GM12872 (cell line): Measurements from ENCODE around the gene SLC16A7.

Experiments
- TF ChIP-seq, protein P1 (sequence below): IDR thresholded peaks from 3 replicates; pipeline ENCODE4 v1.5.1; 2011; ENCODE audit warnings: low read depth, mild to moderate bottlenecking, low read length, moderate library complexity; ENCODE audit not compliant: insufficient read depth

Gene SLC16A7

DNA sequence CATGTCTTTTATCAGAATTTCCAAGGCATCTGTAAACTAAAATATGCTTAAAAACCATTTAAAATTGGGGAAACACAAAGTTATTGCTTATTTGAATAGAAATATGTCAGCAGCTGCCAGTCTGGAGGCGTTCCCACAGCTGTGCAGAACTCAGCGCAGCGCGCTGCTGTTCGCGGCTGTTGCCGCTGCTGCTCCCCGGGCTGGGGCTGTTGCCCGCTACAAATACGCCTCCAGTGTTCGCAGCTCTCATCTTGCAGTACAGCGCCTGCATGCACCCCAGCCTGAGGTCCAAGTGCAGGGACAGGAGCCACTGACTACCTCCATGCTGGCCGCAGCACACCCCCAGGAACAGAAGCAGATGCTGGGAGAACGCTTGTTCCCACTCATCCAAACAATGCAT lies 216.2 kb downstream of the SLC16A7 start:
- TF ChIP-seq, protein P1, sequence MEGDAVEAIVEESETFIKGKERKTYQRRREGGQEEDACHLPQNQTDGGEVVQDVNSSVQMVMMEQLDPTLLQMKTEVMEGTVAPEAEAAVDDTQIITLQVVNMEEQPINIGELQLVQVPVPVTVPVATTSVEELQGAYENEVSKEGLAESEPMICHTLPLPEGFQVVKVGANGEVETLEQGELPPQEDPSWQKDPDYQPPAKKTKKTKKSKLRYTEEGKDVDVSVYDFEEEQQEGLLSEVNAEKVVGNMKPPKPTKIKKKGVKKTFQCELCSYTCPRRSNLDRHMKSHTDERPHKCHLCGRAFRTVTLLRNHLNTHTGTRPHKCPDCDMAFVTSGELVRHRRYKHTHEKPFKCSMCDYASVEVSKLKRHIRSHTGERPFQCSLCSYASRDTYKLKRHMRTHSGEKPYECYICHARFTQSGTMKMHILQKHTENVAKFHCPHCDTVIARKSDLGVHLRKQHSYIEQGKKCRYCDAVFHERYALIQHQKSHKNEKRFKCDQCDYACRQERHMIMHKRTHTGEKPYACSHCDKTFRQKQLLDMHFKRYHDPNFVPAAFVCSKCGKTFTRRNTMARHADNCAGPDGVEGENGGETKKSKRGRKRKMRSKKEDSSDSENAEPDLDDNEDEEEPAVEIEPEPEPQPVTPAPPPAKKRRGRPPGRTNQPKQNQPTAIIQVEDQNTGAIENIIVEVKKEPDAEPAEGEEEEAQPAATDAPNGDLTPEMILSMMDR: no peak

DNA sequence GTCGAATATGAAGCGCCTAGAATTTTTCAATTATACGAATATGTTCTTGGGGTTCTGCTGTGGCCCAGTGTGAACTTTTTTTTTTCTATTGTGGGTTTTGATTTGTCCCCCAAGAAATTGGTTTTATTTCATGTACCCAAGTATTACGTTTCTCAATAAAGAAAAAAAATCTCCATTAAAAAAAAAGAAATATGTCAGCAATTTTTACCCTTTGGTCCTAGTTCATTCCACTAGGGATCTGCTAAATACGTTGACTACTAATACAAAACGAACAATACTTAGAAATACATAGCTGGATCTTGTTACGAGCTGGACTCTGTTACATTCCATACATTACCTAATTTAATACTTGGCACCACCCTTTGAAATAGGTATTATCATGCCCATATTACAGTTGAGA lies 216.9 kb downstream of the SLC16A7 start:
- TF ChIP-seq, protein P1: no peak

DNA sequence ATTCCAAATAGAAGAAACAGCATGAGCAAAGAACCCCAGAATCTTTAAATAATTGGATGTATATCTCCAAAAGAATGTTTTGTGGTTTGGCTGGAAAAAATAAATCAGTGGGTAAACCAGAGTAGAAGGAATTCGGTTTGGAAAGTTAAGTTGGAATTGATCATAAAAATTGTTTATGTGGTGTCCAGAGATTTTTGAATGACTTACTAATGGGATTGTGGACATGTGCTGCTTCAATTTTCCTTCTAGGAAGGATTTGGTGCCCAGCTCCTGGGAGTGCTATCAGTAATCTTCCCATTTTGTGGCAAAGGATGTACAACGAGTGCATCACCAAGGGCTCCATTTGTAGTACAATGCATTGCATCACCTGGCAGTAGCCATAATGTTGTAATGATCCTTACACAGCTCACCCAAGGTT lies 224.8 kb downstream of the SLC16A7 start:
- TF ChIP-seq, protein P1: no peak

DNA sequence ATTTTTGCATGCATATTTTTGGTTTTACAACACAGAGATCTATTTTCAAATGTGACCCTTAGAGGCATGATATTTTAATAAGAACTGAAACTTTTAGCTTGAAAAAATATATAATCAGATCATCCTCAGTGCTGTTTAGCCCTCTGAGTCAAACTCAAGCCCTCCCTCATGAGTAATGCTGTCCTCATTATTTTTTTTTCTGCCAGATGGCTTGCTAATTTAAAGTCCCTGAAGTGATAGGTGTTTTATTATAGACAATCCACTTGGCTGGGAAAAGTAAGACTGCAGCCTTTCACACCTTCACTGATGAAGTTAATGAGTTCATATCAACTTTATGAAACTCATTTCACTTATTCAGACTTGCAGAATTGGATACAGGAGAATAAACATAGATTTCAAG lies 227.7 kb downstream of the SLC16A7 start:
- TF ChIP-seq, protein P1: no peak

DNA sequence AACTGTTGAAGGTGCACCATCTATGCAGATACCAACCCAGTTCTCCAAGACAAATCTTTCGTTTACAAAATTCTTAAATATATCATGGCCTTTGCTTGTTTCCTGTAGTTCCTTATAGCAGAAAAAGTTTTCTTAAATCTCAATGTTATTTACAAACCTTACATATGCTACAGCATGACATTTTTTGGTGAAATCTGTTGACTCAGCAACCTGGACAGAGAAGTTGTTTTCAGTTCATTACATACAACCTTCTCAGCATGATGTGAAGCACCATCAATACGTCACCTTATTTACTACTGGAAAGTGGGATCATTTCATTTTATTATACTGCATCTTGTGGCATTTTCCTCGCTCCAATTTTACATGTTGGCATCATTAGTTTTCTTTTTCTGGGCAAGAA lies 231.9 kb downstream of the SLC16A7 start:
- TF ChIP-seq, protein P1: no peak

DNA sequence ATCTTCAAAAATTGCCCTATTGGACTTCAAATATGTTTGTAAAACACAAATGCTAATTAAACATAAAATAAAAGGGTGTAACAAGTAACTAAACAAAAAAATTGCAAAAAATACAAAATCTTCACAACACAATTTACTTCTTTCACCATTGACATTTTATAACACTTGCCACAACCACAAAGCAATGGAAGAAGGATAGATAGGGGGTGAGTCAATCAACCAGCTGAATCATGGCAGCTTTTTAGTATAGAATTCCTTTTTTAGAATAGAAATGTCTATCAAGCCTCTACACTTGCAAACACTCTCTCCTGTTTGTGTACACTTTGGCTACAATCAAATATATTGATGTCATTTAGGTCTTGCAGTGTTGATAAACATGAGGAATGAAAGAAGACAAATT lies 232.7 kb downstream of the SLC16A7 start:
- TF ChIP-seq, protein P1: no peak

DNA sequence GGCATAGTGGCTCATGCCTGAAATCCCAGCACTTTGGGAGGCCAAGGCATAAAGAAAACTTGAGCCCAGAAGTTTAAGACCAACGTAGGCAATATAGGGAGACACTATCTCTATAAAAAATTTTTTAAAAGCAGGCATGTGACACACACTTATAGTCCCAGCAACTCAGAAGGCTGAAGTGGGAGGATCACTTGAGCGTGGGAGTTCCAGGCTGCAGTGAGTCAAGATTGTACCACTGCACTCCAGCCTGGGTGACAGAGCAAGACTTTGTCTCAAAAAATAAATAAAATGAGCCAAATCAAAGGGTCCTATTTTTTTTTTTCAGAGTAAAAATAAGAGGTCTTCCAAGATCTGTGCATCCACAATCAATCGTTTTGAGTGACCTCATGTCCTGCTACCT lies 237.6 kb downstream of the SLC16A7 start:
- TF ChIP-seq, protein P1: no peak
